ENCODE data around the gene ANKRD52.

DNA sequence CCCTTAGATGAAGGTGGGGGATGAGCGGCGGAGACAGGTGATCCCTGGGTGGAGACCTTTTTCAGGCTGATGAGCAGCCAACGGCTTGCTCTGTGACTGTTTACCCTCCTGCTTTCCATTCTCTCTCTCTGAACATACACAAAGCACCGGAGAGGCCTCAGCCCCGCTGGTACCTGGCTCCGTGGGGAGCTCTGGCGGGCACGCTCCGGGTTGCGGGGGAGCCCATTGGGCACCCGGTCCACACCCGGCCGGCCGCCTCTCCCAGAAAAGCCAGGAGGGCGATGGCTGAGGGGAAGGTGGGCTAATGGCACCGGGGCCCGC is 69.4 kb downstream of the ANKRD52 start:
- TF ChIP-seq UBTF (IDR thresholded peaks at IDR 0.05; ENCODE audit: borderline replicate concordance in 1 of 2, low read depth in 2 of 2, low read length in 2 of 2), result no peak
- TF ChIP-seq, protein P1, sequence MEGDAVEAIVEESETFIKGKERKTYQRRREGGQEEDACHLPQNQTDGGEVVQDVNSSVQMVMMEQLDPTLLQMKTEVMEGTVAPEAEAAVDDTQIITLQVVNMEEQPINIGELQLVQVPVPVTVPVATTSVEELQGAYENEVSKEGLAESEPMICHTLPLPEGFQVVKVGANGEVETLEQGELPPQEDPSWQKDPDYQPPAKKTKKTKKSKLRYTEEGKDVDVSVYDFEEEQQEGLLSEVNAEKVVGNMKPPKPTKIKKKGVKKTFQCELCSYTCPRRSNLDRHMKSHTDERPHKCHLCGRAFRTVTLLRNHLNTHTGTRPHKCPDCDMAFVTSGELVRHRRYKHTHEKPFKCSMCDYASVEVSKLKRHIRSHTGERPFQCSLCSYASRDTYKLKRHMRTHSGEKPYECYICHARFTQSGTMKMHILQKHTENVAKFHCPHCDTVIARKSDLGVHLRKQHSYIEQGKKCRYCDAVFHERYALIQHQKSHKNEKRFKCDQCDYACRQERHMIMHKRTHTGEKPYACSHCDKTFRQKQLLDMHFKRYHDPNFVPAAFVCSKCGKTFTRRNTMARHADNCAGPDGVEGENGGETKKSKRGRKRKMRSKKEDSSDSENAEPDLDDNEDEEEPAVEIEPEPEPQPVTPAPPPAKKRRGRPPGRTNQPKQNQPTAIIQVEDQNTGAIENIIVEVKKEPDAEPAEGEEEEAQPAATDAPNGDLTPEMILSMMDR (IDR thresholded peaks at IDR 0.05 in 2 of 3, conservative IDR thresholded peaks at IDR 0.05 in 1 of 3; ENCODE audit: insufficient read depth in 2 of 3, low read depth in 1 of 3, low read length in 3 of 3), result no peak
- no peak for TF ChIP-seq ARNT (IDR thresholded peaks at IDR 0.05)
- no peak for TF ChIP-seq SLC30A9 (CRISPR knock-in tag; IDR thresholded peaks at IDR 0.05)
- no peak for TF ChIP-seq POU5F1 (IDR thresholded peaks at IDR 0.05; ENCODE audit: borderline replicate concordance, low read depth, low read length, partially characterized antibody)
- TF ChIP-seq LARP7 (IDR thresholded peaks at IDR 0.05), result no peak
- TF ChIP-seq, protein P2, sequence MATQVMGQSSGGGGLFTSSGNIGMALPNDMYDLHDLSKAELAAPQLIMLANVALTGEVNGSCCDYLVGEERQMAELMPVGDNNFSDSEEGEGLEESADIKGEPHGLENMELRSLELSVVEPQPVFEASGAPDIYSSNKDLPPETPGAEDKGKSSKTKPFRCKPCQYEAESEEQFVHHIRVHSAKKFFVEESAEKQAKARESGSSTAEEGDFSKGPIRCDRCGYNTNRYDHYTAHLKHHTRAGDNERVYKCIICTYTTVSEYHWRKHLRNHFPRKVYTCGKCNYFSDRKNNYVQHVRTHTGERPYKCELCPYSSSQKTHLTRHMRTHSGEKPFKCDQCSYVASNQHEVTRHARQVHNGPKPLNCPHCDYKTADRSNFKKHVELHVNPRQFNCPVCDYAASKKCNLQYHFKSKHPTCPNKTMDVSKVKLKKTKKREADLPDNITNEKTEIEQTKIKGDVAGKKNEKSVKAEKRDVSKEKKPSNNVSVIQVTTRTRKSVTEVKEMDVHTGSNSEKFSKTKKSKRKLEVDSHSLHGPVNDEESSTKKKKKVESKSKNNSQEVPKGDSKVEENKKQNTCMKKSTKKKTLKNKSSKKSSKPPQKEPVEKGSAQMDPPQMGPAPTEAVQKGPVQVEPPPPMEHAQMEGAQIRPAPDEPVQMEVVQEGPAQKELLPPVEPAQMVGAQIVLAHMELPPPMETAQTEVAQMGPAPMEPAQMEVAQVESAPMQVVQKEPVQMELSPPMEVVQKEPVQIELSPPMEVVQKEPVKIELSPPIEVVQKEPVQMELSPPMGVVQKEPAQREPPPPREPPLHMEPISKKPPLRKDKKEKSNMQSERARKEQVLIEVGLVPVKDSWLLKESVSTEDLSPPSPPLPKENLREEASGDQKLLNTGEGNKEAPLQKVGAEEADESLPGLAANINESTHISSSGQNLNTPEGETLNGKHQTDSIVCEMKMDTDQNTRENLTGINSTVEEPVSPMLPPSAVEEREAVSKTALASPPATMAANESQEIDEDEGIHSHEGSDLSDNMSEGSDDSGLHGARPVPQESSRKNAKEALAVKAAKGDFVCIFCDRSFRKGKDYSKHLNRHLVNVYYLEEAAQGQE (IDR thresholded peaks at IDR 0.05; ENCODE audit: borderline replicate concordance), result no peak
- TF ChIP-seq, protein P2 (CRISPR knock-in tag; IDR thresholded peaks at IDR 0.05; ENCODE audit: low read depth), result no peak
- TF ChIP-seq ADNP (tag; IDR thresholded peaks at IDR 0.05), result no peak
- no peak for TF ChIP-seq HDAC3 (IDR thresholded peaks at IDR 0.05; ENCODE audit: borderline replicate concordance, partially characterized antibody)
- no peak for TF ChIP-seq EZH2 (IDR thresholded peaks at IDR 0.05; ENCODE audit: borderline replicate concordance, low read depth, low read length)
- no peak for TF ChIP-seq HDGF (IDR thresholded peaks at IDR 0.05)

All from K562 (cell line).